GM06990 (cell line): ENCODE results near the gene HELB.

Experiments
- DNase-seq: peaks from one replicate; pipeline ENCODE4 v3.0.0-alpha.2; 2011; ENCODE audit not compliant: insufficient read length; ENCODE audit errors: extremely low read depth
- H3K27me3 ChIP-seq: replicated peaks from 2 replicates; pipeline ENCODE4 v1.6.0; 2011; ENCODE audit warnings: low read length; ENCODE audit not compliant: control insufficient read depth, insufficient read depth
- H3K36me3 ChIP-seq: 2 replicates; pipeline ENCODE4 v1.5.1; 2011; ENCODE audit warnings: low read length; ENCODE audit not compliant: control insufficient read depth, insufficient read depth
- H3K4me3 ChIP-seq: replicated peaks from 2 replicates; pipeline ENCODE4 v1.5.1; 2011; ENCODE audit warnings: low read depth, mild to moderate bottlenecking, control low read depth, low read length
- CTCF ChIP-seq: IDR thresholded peaks from 2 replicates; pipeline ENCODE4 v1.5.1; 2011; ENCODE audit warnings: low read length, control low read depth, mild to moderate bottlenecking, inconsistent platforms; ENCODE audit not compliant: insufficient read depth, poor library complexity, severe bottlenecking

HELB gene

GRCh38 chr12:66380769-66381535 lies 78.7 kb downstream of the HELB start:
- Histone ChIP-seq H3K4me3 (no peak overlapping the region), H3K27me3 (no peaks in the 10 kb centered on the region), H3K36me3 (no peaks in the 10 kb centered on the region)
- no peak for DNase-seq
- no peak for TF ChIP-seq CTCF

- TF ChIP-seq CTCF, result no peak
- no peak overlapping the region for H3K4me3 ChIP-seq
- no peak for DNase-seq
- H3K36me3 ChIP-seq, result no peaks in the 10 kb centered on the region
- H3K27me3 ChIP-seq, result no peaks in the 10 kb centered on the region
Observed at GRCh38 chr12:66387117-66387516, 84.8 kb downstream of the HELB start.
